LHCN-M2 (cell line): ENCODE data around the gene C1orf232. TPM values are rescaled to one million over a fixed set of nuclear protein-coding genes. Genes with fewer than 3 reads are reported as not detected.
A peak's percentile ranks its signal among the peaks of the same experiment; 100 is the strongest.

Experiments
- DNase-seq: peaks from one replicate; pipeline ENCODE4 v3.0.0-alpha.2; 2012; ENCODE audit warnings: low read depth
- polyA plus RNA-seq: library from polyadenylated mRNA; unstranded; fragments of >200 nt; gene quantifications from one replicate; pipeline ENCODE4 v1.2.1, GENCODE V29; 2012; ENCODE audit warnings: missing spikeins
- total RNA-seq: library from RNA; depleted of rRNA; stranded (reverse); fragments of >200 nt; gene quantifications from 2 replicates; pipeline ENCODE4 v1.2.3, GENCODE V29; 2014; rRNA removed

Gene C1orf232
- total RNA-seq, result not detected in 2 replicates
- polyA plus RNA-seq, result not detected

GRCh38 chr1:26168410-26169197 is at the start of gene C1orf232:
C1orf232 (minus strand) TSS chr1:26168963; CDS start chr1:26168499, 464 bp downstream.
- no peak for DNase-seq

DNA sequence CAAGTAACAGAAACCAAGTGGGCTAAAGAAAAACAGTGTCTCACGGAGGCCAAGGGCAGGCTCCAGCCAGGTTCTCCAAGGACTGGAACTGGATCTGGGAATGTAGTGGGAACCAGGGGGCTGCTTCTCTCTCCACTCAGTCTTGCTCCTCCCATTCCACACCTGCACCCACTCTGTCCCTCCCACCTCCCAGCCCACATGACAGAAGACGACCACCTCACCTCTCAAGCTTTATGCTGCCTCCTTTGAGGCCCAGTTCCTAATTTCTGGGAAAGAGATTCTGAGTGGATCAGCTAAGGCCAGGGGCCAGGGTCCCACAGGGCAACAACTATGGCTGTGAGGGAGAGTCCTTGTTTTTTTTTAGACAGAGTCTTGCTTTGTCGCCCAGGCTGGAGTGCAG is 46.5 kb upstream of the C1orf232 start:
- DNase-seq, result no peak

- DNase-seq, result no peak
Measured at GRCh38 chr1:26213335-26213905, 44.7 kb upstream of the C1orf232 start.

DNA sequence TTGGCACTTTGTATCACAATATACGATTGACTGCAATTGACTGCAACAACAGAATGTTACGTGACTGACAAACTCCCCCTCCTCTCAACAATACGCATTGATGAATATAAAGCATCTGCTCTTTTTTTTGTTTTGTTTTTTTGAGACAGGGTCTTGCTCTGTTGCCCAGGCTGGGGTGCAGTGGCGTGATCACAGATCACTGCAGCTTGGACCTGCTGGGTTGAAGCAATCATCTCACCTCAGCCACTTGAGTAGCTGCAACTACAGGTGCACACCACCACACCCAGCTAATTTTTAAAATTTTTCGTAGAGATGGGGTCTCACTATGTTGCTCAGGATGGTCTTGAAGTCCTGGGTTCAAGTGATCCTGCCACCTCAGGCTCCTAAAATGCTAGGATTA is 44.0 kb upstream of the C1orf232 start:
- no peak for DNase-seq

DNA sequence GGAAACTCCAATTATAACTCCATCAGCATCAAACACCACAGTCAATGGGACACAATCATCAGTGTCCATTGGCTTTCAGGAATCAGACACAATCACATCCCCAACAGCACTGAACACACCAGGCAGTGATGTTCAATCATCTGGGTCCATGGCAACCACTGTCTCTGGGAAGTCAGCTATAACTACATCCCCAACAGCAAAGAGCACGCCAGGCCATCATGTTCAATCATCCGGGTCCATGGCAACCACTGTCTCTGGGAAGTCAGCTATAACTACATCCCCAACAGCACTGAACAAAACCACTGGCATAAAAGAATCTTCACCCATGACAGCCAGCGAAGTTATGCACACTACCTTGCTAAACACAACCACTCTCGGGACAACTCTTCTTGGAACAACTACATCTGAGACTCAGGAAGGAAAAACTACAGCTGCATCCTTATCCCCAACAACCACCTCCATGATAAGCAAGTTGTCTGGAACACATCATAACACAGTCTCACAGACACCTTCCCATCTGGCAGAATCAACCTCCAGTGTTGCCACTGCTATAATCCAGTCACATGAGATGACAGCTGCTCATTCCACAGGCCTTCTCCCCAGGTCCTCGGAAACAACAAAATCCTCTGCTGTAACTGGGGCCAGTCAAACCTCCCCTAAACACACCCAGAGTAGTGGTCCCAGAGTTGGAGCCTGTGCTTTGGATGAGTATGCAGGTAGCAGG is 41.5 kb upstream of the C1orf232 start:
- no peak for DNase-seq

- no peak for DNase-seq
Measured at GRCh38 chr1:26203642-26204318, 35.0 kb upstream of the C1orf232 start.

GRCh38 chr1:26200413-26200812 is 31.6 kb upstream of the C1orf232 start:
- DNase-seq, result no peak

- DNase-seq, result no peak
Measured at GRCh38 chr1:26197813-26198212, 29.1 kb upstream of the C1orf232 start.

DNA sequence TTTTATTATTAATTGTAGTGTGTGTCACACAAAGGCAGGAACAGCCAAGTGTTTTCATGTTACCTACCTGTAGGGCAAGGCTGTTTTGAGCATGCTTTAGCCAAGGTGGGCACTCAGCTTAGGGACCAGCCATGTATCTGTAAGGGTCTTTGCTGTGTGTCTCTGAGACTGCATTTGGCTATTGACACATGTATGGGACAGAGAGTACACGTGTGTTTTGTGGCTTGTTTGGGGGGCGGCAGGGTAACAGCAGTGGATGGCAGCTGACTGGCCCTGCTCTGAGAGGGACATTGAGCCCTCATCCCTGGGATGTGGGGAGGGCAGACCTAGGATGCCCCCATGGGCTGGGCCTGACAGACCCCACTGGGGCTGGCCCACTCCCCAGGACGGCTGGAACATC is 28.5 kb upstream of the C1orf232 start:
- no peak for DNase-seq

GRCh38 chr1:26195805-26196204 is 27.0 kb upstream of the C1orf232 start:
- no peak for DNase-seq

GRCh38 chr1:26191739-26192138 is 23.0 kb upstream of the C1orf232 start:
- DNase-seq, result no peak

GRCh38 chr1:26190373-26190987 is 21.7 kb upstream of the C1orf232 start, which contains the start of gene CATSPER4:
CATSPER4 (plus strand) TSS chr1:26190602; CDS start chr1:26190628, 26 bp downstream.
- peak; percentile 26 for DNase-seq

- no peak for DNase-seq
Measured at GRCh38 chr1:26189751-26190275, 21.1 kb upstream of the C1orf232 start.

- no peak for DNase-seq
Measured at GRCh38 chr1:26189331-26189730, 20.6 kb upstream of the C1orf232 start.

DNA sequence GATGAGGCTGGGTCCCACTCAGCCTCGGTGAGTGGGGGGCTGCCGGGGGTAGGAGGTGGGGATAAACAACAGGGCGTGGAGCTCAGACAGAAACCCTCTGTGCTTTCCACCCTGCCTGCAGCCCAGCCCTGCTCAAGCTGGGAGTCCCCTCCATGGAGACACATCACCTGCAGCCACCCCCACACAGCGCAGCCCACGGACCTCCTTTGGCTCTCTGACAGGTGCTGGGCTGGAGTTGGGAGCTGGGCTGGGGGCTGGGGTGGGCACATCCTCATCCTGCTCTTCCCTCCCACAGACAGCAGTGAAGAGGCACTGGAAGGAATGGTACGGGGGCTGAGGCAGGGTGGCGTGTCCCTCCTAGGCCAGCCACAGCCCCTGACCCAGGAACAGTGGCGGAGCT is 19.7 kb upstream of the C1orf232 start:
- no peak for DNase-seq

GRCh38 chr1:26187882-26188281 is 19.1 kb upstream of the C1orf232 start:
- no peak for DNase-seq

DNA sequence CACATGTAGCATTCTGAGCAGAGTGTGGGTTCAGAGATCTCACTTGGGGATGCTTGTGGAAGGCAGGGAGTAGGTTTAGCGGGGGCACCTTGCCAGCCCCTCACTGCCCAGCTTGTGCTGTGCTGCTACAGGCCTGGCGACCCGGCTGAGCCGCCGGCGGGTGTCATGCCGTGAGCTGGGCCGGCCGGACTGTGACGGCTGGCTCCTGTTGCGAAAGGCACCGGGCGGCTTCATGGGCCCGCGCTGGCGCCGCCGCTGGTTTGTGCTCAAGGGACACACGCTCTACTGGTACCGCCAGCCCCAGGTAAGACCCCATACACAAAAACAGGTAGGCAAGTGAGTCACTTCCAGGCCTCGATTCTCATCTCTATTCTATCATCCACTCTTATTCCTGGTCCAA is 16.1 kb upstream of the C1orf232 start:
- no peak for DNase-seq

- DNase-seq, result no peak
Measured at GRCh38 chr1:26184086-26184485, 15.3 kb upstream of the C1orf232 start.

- DNase-seq, result no peak
Measured at GRCh38 chr1:26182383-26182696, 13.6 kb upstream of the C1orf232 start.

DNA sequence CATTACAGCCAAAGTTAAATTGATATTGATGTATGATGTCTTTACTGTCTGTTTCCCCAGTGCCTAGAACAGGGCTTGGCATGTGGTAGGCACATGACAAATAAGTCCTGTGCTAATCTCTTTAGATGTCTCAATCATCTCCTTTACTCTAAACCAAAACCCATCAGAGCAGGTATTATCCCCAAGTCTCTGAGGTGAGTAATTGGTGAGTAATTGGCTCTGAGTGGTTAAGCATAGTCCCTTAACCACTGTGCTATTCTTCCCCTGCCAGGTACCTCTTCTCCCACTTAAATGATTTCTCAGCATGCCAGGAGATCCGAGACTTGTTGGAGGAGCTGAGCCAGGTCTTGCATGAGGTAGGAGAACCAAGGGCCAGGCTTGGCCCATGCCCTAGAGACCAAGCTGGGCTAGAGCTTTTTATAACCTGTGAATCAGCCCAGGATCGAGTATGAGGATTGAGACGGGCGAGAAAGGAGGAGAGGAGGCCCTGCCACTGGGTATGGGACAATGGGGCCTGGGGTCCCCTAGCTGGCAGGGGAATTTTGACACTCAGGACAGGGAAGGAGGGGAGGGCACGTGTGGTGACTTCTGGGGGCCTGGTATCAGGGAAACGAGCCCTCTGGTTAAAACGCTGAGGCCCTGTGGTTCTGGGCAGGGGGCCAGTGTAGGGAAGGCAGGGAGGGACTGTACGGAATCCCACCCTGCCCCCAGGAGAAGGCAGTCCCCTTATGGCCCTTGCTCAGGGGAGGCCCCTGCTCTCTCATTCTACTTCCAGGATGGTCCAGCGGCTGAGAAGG is 13.0 kb upstream of the C1orf232 start:
- no peak for DNase-seq
